ENCODE results near the gene KIAA1755. TPM values are rescaled to one million over a fixed set of nuclear protein-coding genes. Genes with fewer than 3 reads are reported as not detected.

KIAA1755 gene
- total and polyA plus RNA-seq, 9 of the 15 experiments (the other 6 are each of a cell fraction or from before 2014, with no cell fraction given), result not detected

GRCh38 chr20:38275815-38276550 is 15.4 kb upstream of the KIAA1755 start (continued):
- TF ChIP-seq ERF (CRISPR knock-in tag; IDR thresholded peaks at IDR 0.05) (no peak), SRSF1 (IDR thresholded peaks at IDR 0.05; ENCODE audit: low read depth, low read length) (no peak), HNRNPH1 (optimal IDR thresholded peaks at IDR 0.05; ENCODE audit: low read depth, low read length) (no peak), SFPQ (IDR thresholded peaks at IDR 0.05; ENCODE audit: low read depth, low read length) (no peak)

GRCh38 chr20:38272961-38273360 is 12.4 kb upstream of the KIAA1755 start:
- POLR2A ChIA-PET, result no interaction called here
- H3K4me3 ChIP-seq, result no peak overlapping the region
- no peaks in the 10 kb centered on the region for H4K20me1 ChIP-seq (replicated peaks; ENCODE audit: control insufficient read depth, insufficient read depth, low read length)
- DNase-seq (ENCODE audit: extremely low read depth in 1 of 4, low spot score in 3 of 4), result no peak
- no peaks in the 10 kb centered on the region for H3K9me1 ChIP-seq (ENCODE audit: control insufficient read depth, insufficient read depth, low read length)
- BruUV-seq (replicated peaks), result no TSS peak
- CTCF ChIA-PET (ENCODE audit: low intra/inter-chr PET ratio), result no interaction called here
- H3K9ac ChIP-seq (ENCODE audit: insufficient read depth in 1 of 2, low read depth in 2 of 2, low read length in 2 of 2), result no peak overlapping the region
- ATAC-seq, result no peak
- in situ Hi-C loops (cut with MboI), result no loop called here
- H3K4me1 ChIP-seq (replicated peaks in 1 of 2; ENCODE audit: control insufficient read depth in 2 of 2, insufficient read depth in 2 of 2, low read length in 2 of 2), result no peaks in the 10 kb centered on the region
- no peaks in the 10 kb centered on the region for H3K79me2 ChIP-seq (ENCODE audit: control insufficient read depth, insufficient read depth, low read length)
- WGBS (ENCODE audit: insufficient coverage, low coverage, missing lambda C conversion rate), result 0% methylated on average over 2 of the region's 2 CpGs
- H2AFZ ChIP-seq (ENCODE audit: low read depth, low read length), result no peak overlapping the region
- H3K4me2 ChIP-seq (ENCODE audit: insufficient read depth, low read length), result no peak overlapping the region
- H3K27ac ChIP-seq (ENCODE audit: extremely low read depth, low read depth, low read length), result no peak overlapping the region
- intact Hi-C loops (cut with micrococcal nuclease), result no loop called here
- no peak for FAIRE-seq
- H3K9me3 ChIP-seq (replicated peaks; ENCODE audit: control insufficient read depth, insufficient read depth, low read depth, low read length), result no peaks in the 10 kb centered on the region
- H3K27me3 ChIP-seq (ENCODE audit: control insufficient read depth in 2 of 2, insufficient read depth in 2 of 2, low read length in 2 of 2), result peaks cover 3 to 28% of the 10 kb centered on the region in 2 experiments; a peak in 3 of 5 replicates
- H3K36me3 ChIP-seq (ENCODE audit: control insufficient read depth, insufficient read depth, low read length), result no peaks in the 10 kb centered on the region
- TF ChIP-seq KLF6 (CRISPR knock-in tag; IDR thresholded peaks at IDR 0.05; ENCODE audit: borderline replicate concordance), result no peak
- no peak for TF ChIP-seq MAX (CRISPR knock-in tag; IDR thresholded peaks at IDR 0.05)
- no peak for TF ChIP-seq TCF15 (CRISPR knock-in tag; IDR thresholded peaks at IDR 0.05)
- TF ChIP-seq PRMT5 (CRISPR knock-in tag; IDR thresholded peaks at IDR 0.05), result no peak
- no peak for TF ChIP-seq SAFB (IDR thresholded peaks at IDR 0.05; ENCODE audit: borderline replicate concordance, low read depth, low read length)
- TF ChIP-seq FOXM1 (IDR thresholded peaks at IDR 0.05; ENCODE audit: low read depth), result no peak
- TF ChIP-seq FOXM1 (CRISPR knock-in tag; IDR thresholded peaks at IDR 0.05; ENCODE audit: low read depth), result no peak
- no peak for TF ChIP-seq TSHZ1 (CRISPR knock-in tag; IDR thresholded peaks at IDR 0.05)
- no peak for TF ChIP-seq ZBTB12 (CRISPR knock-in tag; IDR thresholded peaks at IDR 0.05)
- no peak for TF ChIP-seq ERF (CRISPR knock-in tag; IDR thresholded peaks at IDR 0.05)

All from K562 (cell line).